ENCODE results near the gene NSG2.

DNA sequence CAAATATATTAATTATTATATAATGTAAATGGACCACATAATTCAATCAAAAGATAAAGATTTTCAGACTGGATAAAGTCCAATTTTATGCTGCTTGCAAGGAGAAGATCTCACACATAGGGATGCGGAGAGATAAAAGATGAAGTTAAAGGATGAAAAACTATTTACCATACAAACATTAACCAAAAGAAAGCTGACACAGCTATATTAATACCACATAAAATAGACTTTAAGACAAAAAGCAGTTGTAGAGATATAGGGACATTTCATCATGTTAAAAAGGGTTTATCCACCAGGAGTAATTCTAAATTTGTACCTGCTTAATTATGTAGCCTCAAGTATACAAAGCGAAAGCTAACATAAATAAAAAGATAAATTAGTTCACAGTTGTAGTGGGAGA, 15.2 kb upstream of the NSG2 start:
- TF ChIP-seq, protein P1, sequence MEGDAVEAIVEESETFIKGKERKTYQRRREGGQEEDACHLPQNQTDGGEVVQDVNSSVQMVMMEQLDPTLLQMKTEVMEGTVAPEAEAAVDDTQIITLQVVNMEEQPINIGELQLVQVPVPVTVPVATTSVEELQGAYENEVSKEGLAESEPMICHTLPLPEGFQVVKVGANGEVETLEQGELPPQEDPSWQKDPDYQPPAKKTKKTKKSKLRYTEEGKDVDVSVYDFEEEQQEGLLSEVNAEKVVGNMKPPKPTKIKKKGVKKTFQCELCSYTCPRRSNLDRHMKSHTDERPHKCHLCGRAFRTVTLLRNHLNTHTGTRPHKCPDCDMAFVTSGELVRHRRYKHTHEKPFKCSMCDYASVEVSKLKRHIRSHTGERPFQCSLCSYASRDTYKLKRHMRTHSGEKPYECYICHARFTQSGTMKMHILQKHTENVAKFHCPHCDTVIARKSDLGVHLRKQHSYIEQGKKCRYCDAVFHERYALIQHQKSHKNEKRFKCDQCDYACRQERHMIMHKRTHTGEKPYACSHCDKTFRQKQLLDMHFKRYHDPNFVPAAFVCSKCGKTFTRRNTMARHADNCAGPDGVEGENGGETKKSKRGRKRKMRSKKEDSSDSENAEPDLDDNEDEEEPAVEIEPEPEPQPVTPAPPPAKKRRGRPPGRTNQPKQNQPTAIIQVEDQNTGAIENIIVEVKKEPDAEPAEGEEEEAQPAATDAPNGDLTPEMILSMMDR (IDR thresholded peaks at IDR 0.05), result no peak
- no peak for TF ChIP-seq ZFX (IDR thresholded peaks at IDR 0.05; ENCODE audit: borderline replicate concordance)
